GM20000 (cell line): Measurements from ENCODE around the gene GID8.

Experiments
- DNase-seq: peaks from one replicate; pipeline ENCODE4 v3.0.0; 2012; ENCODE audit warnings: low spot score
- TF ChIP-seq, protein P1 (sequence below): IDR thresholded peaks from 2 replicates; pipeline ENCODE4 v1.5.1; 2012; ENCODE audit warnings: mild to moderate bottlenecking, control low read depth; ENCODE audit errors: extremely low read depth, missing control alignments

GID8 gene

DNA sequence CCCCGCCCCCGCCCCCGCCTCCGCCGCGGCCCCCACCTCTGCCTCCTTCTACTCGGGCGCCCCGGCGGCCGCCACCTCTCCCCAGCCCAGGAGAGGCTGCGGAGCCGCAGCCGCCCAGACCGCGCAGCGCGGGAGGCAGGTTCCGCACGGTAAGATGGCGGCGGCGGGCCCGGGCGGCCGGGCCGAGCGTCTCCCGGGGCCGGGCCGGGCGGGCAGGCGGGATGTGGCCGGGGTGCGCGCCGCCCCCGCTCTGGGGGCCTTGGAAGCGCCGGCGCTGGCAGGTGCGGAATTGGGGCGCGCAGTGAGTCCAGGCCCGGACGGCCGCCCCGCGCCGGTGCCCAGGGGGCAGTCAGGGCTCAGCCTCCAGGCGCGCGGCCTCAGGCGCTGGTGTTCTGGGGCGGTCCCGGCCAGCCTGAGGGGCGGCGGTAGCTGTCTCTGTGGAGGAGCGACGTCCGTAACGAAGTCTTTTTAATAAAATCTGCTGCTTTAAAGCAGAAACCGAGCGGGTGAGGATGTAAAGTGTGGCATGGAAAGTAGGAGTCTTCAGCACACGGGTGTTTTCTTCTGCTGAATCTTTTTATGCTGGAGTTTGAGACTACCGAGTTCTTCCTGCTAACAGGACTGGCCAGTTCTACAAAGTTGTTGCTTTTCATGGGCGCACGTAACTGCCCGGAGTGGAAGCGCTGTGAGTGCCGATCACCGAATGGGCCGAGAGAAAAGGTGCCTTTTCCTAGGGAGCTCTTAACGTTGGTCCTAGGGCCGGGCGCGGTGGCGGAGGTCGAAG lies at the start of gene GID8:
GID8 (plus strand) TSS at position 43 of the 784 bp plus-strand sequence. CDS start 3,356 bp downstream, outside the sequence.
- TF ChIP-seq, protein P1, sequence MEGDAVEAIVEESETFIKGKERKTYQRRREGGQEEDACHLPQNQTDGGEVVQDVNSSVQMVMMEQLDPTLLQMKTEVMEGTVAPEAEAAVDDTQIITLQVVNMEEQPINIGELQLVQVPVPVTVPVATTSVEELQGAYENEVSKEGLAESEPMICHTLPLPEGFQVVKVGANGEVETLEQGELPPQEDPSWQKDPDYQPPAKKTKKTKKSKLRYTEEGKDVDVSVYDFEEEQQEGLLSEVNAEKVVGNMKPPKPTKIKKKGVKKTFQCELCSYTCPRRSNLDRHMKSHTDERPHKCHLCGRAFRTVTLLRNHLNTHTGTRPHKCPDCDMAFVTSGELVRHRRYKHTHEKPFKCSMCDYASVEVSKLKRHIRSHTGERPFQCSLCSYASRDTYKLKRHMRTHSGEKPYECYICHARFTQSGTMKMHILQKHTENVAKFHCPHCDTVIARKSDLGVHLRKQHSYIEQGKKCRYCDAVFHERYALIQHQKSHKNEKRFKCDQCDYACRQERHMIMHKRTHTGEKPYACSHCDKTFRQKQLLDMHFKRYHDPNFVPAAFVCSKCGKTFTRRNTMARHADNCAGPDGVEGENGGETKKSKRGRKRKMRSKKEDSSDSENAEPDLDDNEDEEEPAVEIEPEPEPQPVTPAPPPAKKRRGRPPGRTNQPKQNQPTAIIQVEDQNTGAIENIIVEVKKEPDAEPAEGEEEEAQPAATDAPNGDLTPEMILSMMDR: no peak
- no peak for DNase-seq

GRCh38 chr20:62888406-62888805 lies 49.5 kb upstream of the GID8 start:
- DNase-seq: no peak
- TF ChIP-seq, protein P1: no peak

GRCh38 chr20:62888910-62889309 lies 49.0 kb upstream of the GID8 start:
- TF ChIP-seq, protein P1: no peak
- no peak for DNase-seq

DNA sequence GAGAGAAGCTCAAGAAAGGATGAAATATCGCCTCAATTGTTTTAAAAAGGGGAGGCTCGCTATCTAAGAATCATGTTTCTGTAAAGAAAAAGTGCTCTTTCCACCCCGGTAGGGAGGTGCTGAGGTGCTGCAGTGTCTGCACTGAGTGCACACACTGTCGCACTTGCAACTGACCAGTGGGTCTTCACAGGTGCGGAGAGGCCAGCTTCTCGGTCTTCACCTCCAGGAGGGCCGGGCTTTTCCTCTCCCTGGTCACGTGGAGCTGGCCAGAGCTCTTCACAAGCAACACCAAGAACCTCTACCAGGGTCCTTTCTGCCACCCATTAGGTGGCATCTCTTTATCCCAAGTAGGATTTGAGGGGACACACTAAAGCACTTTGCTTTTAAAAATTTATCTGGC lies 48.5 kb upstream of the GID8 start:
- no peak for DNase-seq
- TF ChIP-seq, protein P1: no peak

DNA sequence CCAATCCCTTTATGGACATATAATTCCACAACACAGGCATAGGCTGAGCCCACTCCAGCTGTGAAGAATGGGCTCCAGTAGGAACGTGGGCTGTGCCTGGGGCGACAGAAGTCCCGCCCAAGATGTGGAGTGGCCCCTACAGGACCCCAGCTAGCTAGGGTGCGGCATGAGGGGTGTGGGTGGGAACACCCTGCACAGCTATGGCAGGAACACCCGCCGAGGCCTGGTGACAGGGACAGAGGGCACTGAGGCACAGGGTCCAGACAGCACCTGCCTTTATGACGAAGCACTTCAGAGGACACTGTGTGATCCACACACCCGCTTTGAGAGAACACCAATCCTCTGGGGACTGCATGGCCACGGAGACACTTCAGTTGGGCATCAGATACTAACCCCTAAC lies 48.1 kb upstream of the GID8 start:
- TF ChIP-seq, protein P1: no peak
- DNase-seq: no peak

GRCh38 chr20:62890444-62890843 lies 47.5 kb upstream of the GID8 start:
- DNase-seq: no peak

GRCh38 chr20:62891111-62891510 lies 46.8 kb upstream of the GID8 start:
- no peak for DNase-seq
- TF ChIP-seq, protein P1: no peak

More at GRCh38 chr20:62890444-62890843, 47.5 kb upstream of the GID8 start:
- TF ChIP-seq, protein P1: no peak
